GM23338 (cell line): ENCODE data around the gene ITGA2. TPM values are rescaled to one million over a fixed set of nuclear protein-coding genes. Genes with fewer than 3 reads are reported as not detected.

ENCODE experiments used
- ATAC-seq: fragments of 200-7000 bp; cut with Tn5 transposase; 3 replicates; pipeline ENCODE4 v1.9.1; 2020
- DNase-seq: peaks from one replicate; pipeline ENCODE4 v3.0.0-alpha.2; 2015; ENCODE audit warnings: low spot score
- H2AFZ ChIP-seq: fragments of 200-600 bp; sonication (generic); 2 replicates; pipeline ENCODE4 v1.8.0; 2016; ENCODE audit warnings: antibody characterized with exemption, mild to moderate bottlenecking, moderate library complexity
- H3F3A ChIP-seq: fragments of 200-600 bp; sonication (generic); replicated peaks from 2 replicates; pipeline ENCODE4 v1.8.0; 2017; ENCODE audit warnings: antibody characterized with exemption, mixed run types, low read depth
- H3K27ac ChIP-seq: fragments of 200-600 bp; sonication (generic); 2 replicates; pipeline ENCODE4 v1.6.1; 2016; ENCODE audit warnings: low read depth
- H3K27me3 ChIP-seq: fragments of 200-600 bp; sonication (generic); 2 replicates; pipeline ENCODE4 v1.8.0; 2016; ENCODE audit warnings: mild to moderate bottlenecking, mixed run types, moderate library complexity; ENCODE audit not compliant: insufficient read depth
- H3K36me3 ChIP-seq: fragments of 200-600 bp; sonication (generic); 2 replicates; pipeline ENCODE4 v1.8.0; 2016; ENCODE audit warnings: mild to moderate bottlenecking; ENCODE audit not compliant: insufficient read depth
- H3K4me1 ChIP-seq: fragments of 200-600 bp; sonication (generic); 2 replicates; pipeline ENCODE4 v1.8.0; 2016; ENCODE audit warnings: mild to moderate bottlenecking, moderate library complexity; ENCODE audit not compliant: insufficient read depth
- H3K4me2 ChIP-seq: fragments of 200-600 bp; sonication (generic); 2 replicates; pipeline ENCODE4 v1.7.1; 2017; ENCODE audit warnings: mixed run types
- H3K4me3 ChIP-seq: fragments of 200-600 bp; sonication (generic); 2 replicates; pipeline ENCODE4 v1.6.1; 2016; ENCODE audit warnings: mixed run types
- H3K79me2 ChIP-seq: fragments of 200-600 bp; sonication (generic); replicated peaks from 2 replicates; pipeline ENCODE4 v1.8.0; 2017; ENCODE audit warnings: mild to moderate bottlenecking; ENCODE audit not compliant: insufficient read depth
- H3K9me2 ChIP-seq: fragments of 200-600 bp; sonication (generic); 2 replicates; pipeline ENCODE4 v1.8.0; 2017; ENCODE audit not compliant: insufficient read depth
- H4K20me1 ChIP-seq: fragments of 200-600 bp; sonication (generic); replicated peaks from 2 replicates; pipeline ENCODE4 v1.8.0; 2017; ENCODE audit warnings: mild to moderate bottlenecking; ENCODE audit not compliant: insufficient read depth
- H3K27ac Mint-ChIP-seq: 2 replicates; pipeline ENCODE4 v1.8.0; 2020; ENCODE audit warnings: inconsistent platforms, mild to moderate bottlenecking, moderate library complexity, mixed read lengths
- H3K27me3 Mint-ChIP-seq: 3 replicates; pipeline ENCODE4 v1.8.0; 2022; ENCODE audit warnings: low read depth, mild to moderate bottlenecking, moderate library complexity, mixed read lengths, inconsistent platforms; ENCODE audit not compliant: insufficient read depth, poor library complexity
- H3K36me3 Mint-ChIP-seq: 3 replicates; pipeline ENCODE4 v1.8.0; 2021; ENCODE audit warnings: low read depth, mild to moderate bottlenecking, inconsistent platforms, moderate library complexity, mixed read lengths
- H3K4me1 Mint-ChIP-seq: 3 replicates; pipeline ENCODE4 v1.8.0; 2020; ENCODE audit warnings: mild to moderate bottlenecking, inconsistent platforms, mixed read lengths
- H3K4me3 Mint-ChIP-seq: 3 replicates; pipeline ENCODE4 v1.8.0; 2021; ENCODE audit warnings: moderate library complexity, mild to moderate bottlenecking, inconsistent platforms, mixed read lengths
- H3K9me3 Mint-ChIP-seq: 3 replicates; pipeline ENCODE4 v1.8.0; 2020; ENCODE audit warnings: moderate library complexity, mild to moderate bottlenecking, inconsistent platforms, mixed read lengths
- EZH2 ChIP-seq: fragments of 200-600 bp; sonication (generic); IDR thresholded peaks from one replicate; pipeline ENCODE4 v1.8.0; 2017; ENCODE audit warnings: antibody characterized with exemption, mild to moderate bottlenecking, low read depth; ENCODE audit not compliant: unreplicated experiment
- EZH2phosphoT487 ChIP-seq: fragments of 200-600 bp; sonication (generic); IDR thresholded peaks from one replicate; pipeline ENCODE4 v1.8.1; 2018; ENCODE audit warnings: antibody characterized with exemption; ENCODE audit not compliant: unreplicated experiment
- JUNB ChIP-seq: IDR thresholded peaks from one replicate; pipeline ENCODE4 v1.6.1; 2016; ENCODE audit warnings: antibody characterized with exemption; ENCODE audit not compliant: unreplicated experiment
- NANOG ChIP-seq: IDR thresholded peaks from 2 replicates; pipeline ENCODE4 v1.6.1; 2016; ENCODE audit warnings: antibody characterized with exemption, borderline replicate concordance
- POLR2AphosphoS5 ChIP-seq: IDR thresholded peaks from 2 replicates; pipeline ENCODE4 v1.6.1; 2016; ENCODE audit warnings: antibody characterized with exemption, low read depth
- REST ChIP-seq: IDR thresholded peaks from one replicate; pipeline ENCODE4 v1.6.1; 2018; ENCODE audit warnings: antibody characterized with exemption; ENCODE audit not compliant: unreplicated experiment
- ZNF114 ChIP-seq: fragments of 250-450 bp; sonication (Bioruptor Pico); IDR thresholded peaks from 2 replicates; pipeline ENCODE4 v1.5.0; 2020; ENCODE audit warnings: mild to moderate bottlenecking, moderate library complexity
- ZNF331 ChIP-seq: fragments of 250-450 bp; sonication (Bioruptor Pico); IDR thresholded peaks from 2 replicates; pipeline ENCODE4 v1.5.0; 2020; ENCODE audit warnings: low read depth, mild to moderate bottlenecking, moderate library complexity
- ZNF462 ChIP-seq: fragments of 250-450 bp; sonication (Bioruptor Pico); IDR thresholded peaks from 2 replicates; pipeline ENCODE4 v1.5.0; 2020; ENCODE audit warnings: mild to moderate bottlenecking, moderate library complexity
- polyA plus RNA-seq: library from polyadenylated mRNA; unstranded; fragments of >200 nt; fragmentation: Nextera tagmentation; extraction: Ambion mirVana; gene quantifications from 2 replicates; pipeline ENCODE4 v1.2.1, GENCODE V29; 2016
- total RNA-seq: library from RNA; depleted of rRNA; stranded (reverse); fragments of >200 nt; shearing (Covaris generic); gene quantifications from 2 replicates; pipeline ENCODE4 v1.2.3, GENCODE V29; 2014
- TF ChIP-seq, protein P1 (sequence below): IDR thresholded peaks from 2 replicates; pipeline ENCODE4 v1.6.1; 2016; ENCODE audit warnings: antibody characterized with exemption

Gene ITGA2
- total and polyA plus RNA-seq, 2 experiments from 2014 or later = 2.6 to 7.1 TPM

DNA sequence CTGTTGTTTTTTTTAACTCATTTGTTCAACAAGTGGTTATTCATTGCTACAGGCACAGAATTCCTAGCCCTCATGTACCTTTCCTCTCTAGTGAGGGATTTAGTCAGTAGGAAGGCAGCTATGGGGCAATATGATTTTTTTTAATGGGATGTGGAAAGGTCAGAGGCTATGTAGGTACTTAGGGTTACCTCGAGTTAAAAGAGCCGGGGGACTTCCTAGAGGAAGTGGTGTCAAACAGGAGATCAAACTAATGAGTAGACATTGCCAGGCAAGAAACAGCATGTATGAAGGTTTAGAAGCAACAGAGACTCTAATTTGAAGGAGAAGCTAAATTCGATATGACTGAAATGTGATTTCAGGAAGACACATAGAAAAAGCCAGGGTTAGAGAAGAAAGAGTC is 50.7 kb downstream of the ITGA2 start (continued):
- TF ChIP-seq EZH2phosphoT487 = no peak
- no peak for TF ChIP-seq EZH2

- TF ChIP-seq REST (no peak), ZNF331 (CRISPR knock-in tag) (no peak), EZH2phosphoT487 (no peak), ZNF114 (CRISPR knock-in tag) (no peak), ZNF462 (no peak), POLR2AphosphoS5 (no peak), JUNB (no peak), NANOG (no peak)
- TF ChIP-seq, protein P1, sequence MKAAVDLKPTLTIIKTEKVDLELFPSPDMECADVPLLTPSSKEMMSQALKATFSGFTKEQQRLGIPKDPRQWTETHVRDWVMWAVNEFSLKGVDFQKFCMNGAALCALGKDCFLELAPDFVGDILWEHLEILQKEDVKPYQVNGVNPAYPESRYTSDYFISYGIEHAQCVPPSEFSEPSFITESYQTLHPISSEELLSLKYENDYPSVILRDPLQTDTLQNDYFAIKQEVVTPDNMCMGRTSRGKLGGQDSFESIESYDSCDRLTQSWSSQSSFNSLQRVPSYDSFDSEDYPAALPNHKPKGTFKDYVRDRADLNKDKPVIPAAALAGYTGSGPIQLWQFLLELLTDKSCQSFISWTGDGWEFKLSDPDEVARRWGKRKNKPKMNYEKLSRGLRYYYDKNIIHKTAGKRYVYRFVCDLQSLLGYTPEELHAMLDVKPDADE = no peak
- H3K4me3 Mint-ChIP-seq = no peak overlapping the region
- Histone ChIP-seq H3K4me3 (no peak overlapping the region), H2AFZ (no peak overlapping the region), H3K79me2 (no peaks in the 10 kb centered on the region), H3K4me2 (no peak overlapping the region), H3K27me3 (no peaks in the 10 kb centered on the region), H3K4me1 (no peaks in the 10 kb centered on the region), H3K9me2 (no peaks in the 10 kb centered on the region), H3K27ac (no peak overlapping the region), H4K20me1 (no peaks in the 10 kb centered on the region), H3K36me3 (no peaks in the 10 kb centered on the region), H3F3A (no peaks in the 10 kb centered on the region)
- H3K9me3 Mint-ChIP-seq = no peaks in the 10 kb centered on the region
- no peaks in the 10 kb centered on the region for H3K27me3 Mint-ChIP-seq
- ATAC-seq = no peak
- DNase-seq = no peak
- H3K4me1 Mint-ChIP-seq = no peaks in the 10 kb centered on the region
- no peak overlapping the region for H3K27ac Mint-ChIP-seq
- no peaks in the 10 kb centered on the region for H3K36me3 Mint-ChIP-seq
These were observed 52.0 kb downstream of the ITGA2 start for GRCh38 chr5:53041071-53041692.
